Measurements from ENCODE around the gene GPR137. TPM values are rescaled to one million over a fixed set of nuclear protein-coding genes. Genes with fewer than 3 reads are reported as not detected.

GPR137 gene
- total and polyA plus RNA-seq, 9 of the 15 experiments (the other 6 are each of a cell fraction or from before 2014, with no cell fraction given): 0.32 to 26.7 (median 10.7) TPM

DNA sequence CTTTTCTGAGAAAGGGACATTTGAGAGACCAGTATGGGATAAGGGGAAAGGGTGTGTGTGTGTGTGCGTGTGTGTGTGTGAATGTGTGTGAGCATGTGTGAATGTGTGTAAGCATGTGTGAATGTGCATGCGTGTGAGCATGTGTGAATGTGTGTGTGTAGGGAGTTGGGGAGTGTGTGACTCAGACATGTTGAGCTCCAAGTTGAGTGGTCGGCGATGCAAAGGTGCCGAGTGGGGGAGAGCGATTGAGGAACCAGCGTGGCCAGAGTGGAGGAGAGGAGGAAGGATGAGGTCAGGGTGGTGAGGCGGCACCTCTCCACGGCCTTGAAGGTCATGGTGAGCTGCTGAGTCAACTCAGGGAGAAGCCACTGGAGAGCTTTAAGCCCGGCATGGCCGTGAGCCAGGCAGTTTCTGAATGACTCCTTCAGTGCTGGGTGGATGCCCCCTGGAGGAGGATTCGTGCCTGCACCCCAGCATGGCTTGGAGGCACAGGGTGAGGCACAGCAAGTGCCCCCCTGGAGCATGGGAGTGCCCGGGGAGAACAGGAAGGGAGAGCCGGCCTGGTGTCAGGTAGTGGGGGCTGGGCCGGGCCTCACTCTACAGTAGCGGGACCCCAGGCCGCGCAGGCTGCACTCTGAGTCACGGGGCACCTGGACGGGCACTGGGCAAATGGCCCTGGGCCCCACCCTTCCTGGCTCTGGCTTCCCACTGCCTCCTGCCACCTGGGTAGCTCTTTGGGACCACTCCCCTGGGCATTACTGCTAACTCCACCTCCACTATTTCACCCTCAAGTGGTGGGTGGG, 46.1 kb downstream of the GPR137 start (continued):
- TF ChIP-seq, protein P1, sequence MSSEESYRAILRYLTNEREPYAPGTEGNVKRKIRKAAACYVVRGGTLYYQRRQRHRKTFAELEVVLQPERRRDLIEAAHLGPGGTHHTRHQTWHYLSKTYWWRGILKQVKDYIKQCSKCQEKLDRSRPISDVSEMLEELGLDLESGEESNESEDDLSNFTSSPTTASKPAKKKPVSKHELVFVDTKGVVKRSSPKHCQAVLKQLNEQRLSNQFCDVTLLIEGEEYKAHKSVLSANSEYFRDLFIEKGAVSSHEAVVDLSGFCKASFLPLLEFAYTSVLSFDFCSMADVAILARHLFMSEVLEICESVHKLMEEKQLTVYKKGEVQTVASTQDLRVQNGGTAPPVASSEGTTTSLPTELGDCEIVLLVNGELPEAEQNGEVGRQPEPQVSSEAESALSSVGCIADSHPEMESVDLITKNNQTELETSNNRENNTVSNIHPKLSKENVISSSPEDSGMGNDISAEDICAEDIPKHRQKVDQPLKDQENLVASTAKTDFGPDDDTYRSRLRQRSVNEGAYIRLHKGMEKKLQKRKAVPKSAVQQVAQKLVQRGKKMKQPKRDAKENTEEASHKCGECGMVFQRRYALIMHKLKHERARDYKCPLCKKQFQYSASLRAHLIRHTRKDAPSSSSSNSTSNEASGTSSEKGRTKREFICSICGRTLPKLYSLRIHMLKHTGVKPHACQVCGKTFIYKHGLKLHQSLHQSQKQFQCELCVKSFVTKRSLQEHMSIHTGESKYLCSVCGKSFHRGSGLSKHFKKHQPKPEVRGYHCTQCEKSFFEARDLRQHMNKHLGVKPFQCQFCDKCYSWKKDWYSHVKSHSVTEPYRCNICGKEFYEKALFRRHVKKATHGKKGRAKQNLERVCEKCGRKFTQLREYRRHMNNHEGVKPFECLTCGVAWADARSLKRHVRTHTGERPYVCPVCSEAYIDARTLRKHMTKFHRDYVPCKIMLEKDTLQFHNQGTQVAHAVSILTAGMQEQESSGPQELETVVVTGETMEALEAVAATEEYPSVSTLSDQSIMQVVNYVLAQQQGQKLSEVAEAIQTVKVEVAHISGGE (CRISPR knock-in tag; IDR thresholded peaks at IDR 0.05): no peak; a peak in 1 of 6 replicates
- TF ChIP-seq WHSC1 (IDR thresholded peaks at IDR 0.05; ENCODE audit: low read length) (no peak), TAL1 (IDR thresholded peaks at IDR 0.05) (peak; percentile 15; the same call in 1 of the 2 replicates), BCOR (IDR thresholded peaks at IDR 0.05) (peak; percentile 79), ZNF764 (CRISPR knock-in tag; IDR thresholded peaks at IDR 0.05; ENCODE audit: low read depth) (no peak), MTF1 (CRISPR knock-in tag; IDR thresholded peaks at IDR 0.05; ENCODE audit: borderline replicate concordance) (no peak), CBFA2T3 (IDR thresholded peaks at IDR 0.05) (peak; percentile 54), ZFP36 (IDR thresholded peaks at IDR 0.05; ENCODE audit: low read depth, low read length, partially characterized antibody) (no peak), ZSCAN32 (CRISPR knock-in tag; IDR thresholded peaks at IDR 0.05) (no peak), JUND (IDR thresholded peaks at IDR 0.05; ENCODE audit: borderline replicate concordance, low read depth, low read length) (peak; percentile 84), JUND (tag; IDR thresholded peaks at IDR 0.05; ENCODE audit: borderline replicate concordance, low read depth, low read length) (peak; percentile 75; the same call in 2 of the 3 replicates), ZNF778 (CRISPR knock-in tag; IDR thresholded peaks at IDR 0.05) (no peak), MECOM (CRISPR knock-in tag; IDR thresholded peaks at IDR 0.05) (no peak), SRSF3 (IDR thresholded peaks at IDR 0.05; ENCODE audit: insufficient read depth, low read length) (no peak), SMAD1 (IDR thresholded peaks at IDR 0.05; ENCODE audit: low read depth, low read length, partially characterized antibody) (no peak), ZBTB8A (IDR thresholded peaks at IDR 0.05; ENCODE audit: partially characterized antibody) (no peak)
- TF ChIP-seq, protein P2, sequence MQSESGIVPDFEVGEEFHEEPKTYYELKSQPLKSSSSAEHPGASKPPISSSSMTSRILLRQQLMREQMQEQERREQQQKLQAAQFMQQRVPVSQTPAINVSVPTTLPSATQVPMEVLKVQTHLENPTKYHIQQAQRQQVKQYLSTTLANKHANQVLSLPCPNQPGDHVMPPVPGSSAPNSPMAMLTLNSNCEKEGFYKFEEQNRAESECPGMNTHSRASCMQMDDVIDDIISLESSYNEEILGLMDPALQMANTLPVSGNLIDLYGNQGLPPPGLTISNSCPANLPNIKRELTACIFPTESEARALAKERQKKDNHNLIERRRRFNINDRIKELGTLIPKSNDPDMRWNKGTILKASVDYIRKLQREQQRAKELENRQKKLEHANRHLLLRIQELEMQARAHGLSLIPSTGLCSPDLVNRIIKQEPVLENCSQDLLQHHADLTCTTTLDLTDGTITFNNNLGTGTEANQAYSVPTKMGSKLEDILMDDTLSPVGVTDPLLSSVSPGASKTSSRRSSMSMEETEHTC (IDR thresholded peaks at IDR 0.05): no peak
- TF ChIP-seq, protein P3, sequence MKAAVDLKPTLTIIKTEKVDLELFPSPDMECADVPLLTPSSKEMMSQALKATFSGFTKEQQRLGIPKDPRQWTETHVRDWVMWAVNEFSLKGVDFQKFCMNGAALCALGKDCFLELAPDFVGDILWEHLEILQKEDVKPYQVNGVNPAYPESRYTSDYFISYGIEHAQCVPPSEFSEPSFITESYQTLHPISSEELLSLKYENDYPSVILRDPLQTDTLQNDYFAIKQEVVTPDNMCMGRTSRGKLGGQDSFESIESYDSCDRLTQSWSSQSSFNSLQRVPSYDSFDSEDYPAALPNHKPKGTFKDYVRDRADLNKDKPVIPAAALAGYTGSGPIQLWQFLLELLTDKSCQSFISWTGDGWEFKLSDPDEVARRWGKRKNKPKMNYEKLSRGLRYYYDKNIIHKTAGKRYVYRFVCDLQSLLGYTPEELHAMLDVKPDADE (conservative IDR thresholded peaks at IDR 0.05; ENCODE audit: control insufficient read depth, low read depth, low read length): no peak
- TF ChIP-seq, protein P4, sequence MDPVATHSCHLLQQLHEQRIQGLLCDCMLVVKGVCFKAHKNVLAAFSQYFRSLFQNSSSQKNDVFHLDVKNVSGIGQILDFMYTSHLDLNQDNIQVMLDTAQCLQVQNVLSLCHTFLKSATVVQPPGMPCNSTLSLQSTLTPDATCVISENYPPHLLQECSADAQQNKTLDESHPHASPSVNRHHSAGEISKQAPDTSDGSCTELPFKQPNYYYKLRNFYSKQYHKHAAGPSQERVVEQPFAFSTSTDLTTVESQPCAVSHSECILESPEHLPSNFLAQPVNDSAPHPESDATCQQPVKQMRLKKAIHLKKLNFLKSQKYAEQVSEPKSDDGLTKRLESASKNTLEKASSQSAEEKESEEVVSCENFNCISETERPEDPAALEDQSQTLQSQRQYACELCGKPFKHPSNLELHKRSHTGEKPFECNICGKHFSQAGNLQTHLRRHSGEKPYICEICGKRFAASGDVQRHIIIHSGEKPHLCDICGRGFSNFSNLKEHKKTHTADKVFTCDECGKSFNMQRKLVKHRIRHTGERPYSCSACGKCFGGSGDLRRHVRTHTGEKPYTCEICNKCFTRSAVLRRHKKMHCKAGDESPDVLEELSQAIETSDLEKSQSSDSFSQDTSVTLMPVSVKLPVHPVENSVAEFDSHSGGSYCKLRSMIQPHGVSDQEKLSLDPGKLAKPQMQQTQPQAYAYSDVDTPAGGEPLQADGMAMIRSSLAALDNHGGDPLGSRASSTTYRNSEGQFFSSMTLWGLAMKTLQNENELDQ (CRISPR knock-in tag; IDR thresholded peaks at IDR 0.05; ENCODE audit: borderline replicate concordance): no peak
